PC-9 (cell line): ENCODE data around the gene MCRIP1. TPM values are rescaled to one million over a fixed set of nuclear protein-coding genes. Genes with fewer than 3 reads are reported as not detected.

ENCODE experiments used
- BruUV-seq: library from RNA; stranded (reverse); fragments of 400-500 nt; replicated peaks from 2 replicates; lab custom pipeline; 2021; lab: Mats Ljungman, UMichigan
- CTCF ChIA-PET: fragments of 300-600 bp; sonication (Branson Sonifier 250); formaldehyde crosslinking; loops from one replicate; lab custom pipeline; 2022; ENCODE audit warnings: antibody characterized with exemption; lab: Charles Lee
- POLR2A ChIA-PET: fragments of 300-600 bp; sonication (Branson Sonifier 250); formaldehyde crosslinking; loops from one replicate; lab custom pipeline; 2022; ENCODE audit warnings: antibody characterized with exemption; ENCODE audit not compliant: unreplicated experiment; lab: Charles Lee
- DNase-seq, 2 experiments: peaks; one replicate each; pipeline versions ENCODE4 v3.0.0 to v3.0.0-alpha.2; 2015 to 2022; ENCODE audit warnings: mixed read lengths in 1 of 2
- H2AFZ ChIP-seq: fragments of 200-600 bp; sonication (generic); 2 replicates; pipeline ENCODE4 v1.8.1; 2017; ENCODE audit warnings: antibody characterized with exemption
- H3F3A ChIP-seq: fragments of 200-600 bp; sonication (generic); 2 replicates; pipeline ENCODE4 v1.8.1; 2017; ENCODE audit warnings: antibody characterized with exemption, mild to moderate bottlenecking, low read depth; ENCODE audit not compliant: insufficient read depth
- H3K27ac ChIP-seq: fragments of 200-600 bp; sonication (generic); 2 replicates; pipeline ENCODE4 v1.6.1; 2016; ENCODE audit warnings: mixed run types
- H3K27me3 ChIP-seq: fragments of 200-600 bp; sonication (generic); 2 replicates; pipeline ENCODE4 v1.6.1; 2016; ENCODE audit warnings: low read depth, mixed run types; ENCODE audit not compliant: insufficient read depth
- H3K36me3 ChIP-seq: fragments of 200-600 bp; sonication (generic); 2 replicates; pipeline ENCODE4 v1.6.1; 2016; ENCODE audit warnings: low read depth, mixed run types
- H3K4me1 ChIP-seq: fragments of 200-600 bp; sonication (generic); replicated peaks from 2 replicates; pipeline ENCODE4 v1.6.1; 2016; ENCODE audit warnings: mixed run types; ENCODE audit not compliant: insufficient read depth
- H3K4me2 ChIP-seq: fragments of 200-600 bp; sonication (generic); 2 replicates; pipeline ENCODE4 v1.6.1; 2017; ENCODE audit warnings: mixed run types
- H3K4me3 ChIP-seq: fragments of 200-600 bp; sonication (generic); 2 replicates; pipeline ENCODE4 v1.6.1; 2016; ENCODE audit warnings: mixed run types
- H3K79me2 ChIP-seq: fragments of 200-600 bp; sonication (generic); 2 replicates; pipeline ENCODE4 v1.6.1; 2017; ENCODE audit warnings: low read depth, mixed run types
- H3K9me2 ChIP-seq: fragments of 200-600 bp; sonication (generic); 2 replicates; pipeline ENCODE4 v1.8.1; 2017; ENCODE audit warnings: mild to moderate bottlenecking; ENCODE audit not compliant: insufficient read depth
- H3K9me3 ChIP-seq: fragments of 200-600 bp; sonication (generic); 2 replicates; pipeline ENCODE4 v1.8.1; 2016; ENCODE audit warnings: low read depth; ENCODE audit not compliant: insufficient read depth
- H4K20me1 ChIP-seq: fragments of 200-600 bp; sonication (generic); 2 replicates; pipeline ENCODE4 v1.8.1; 2017; ENCODE audit not compliant: insufficient read depth
- CTCF ChIP-seq: fragments of 200-600 bp; sonication (generic); conservative IDR thresholded peaks from 2 replicates; pipeline ENCODE4 v1.6.1; 2017; ENCODE audit warnings: mixed run types, antibody characterized with exemption, mild to moderate bottlenecking, moderate library complexity
- EZH2 ChIP-seq: fragments of 200-600 bp; sonication (generic); IDR thresholded peaks from 2 replicates; pipeline ENCODE4 v1.8.0; 2017; ENCODE audit warnings: antibody characterized with exemption, low read depth
- intact Hi-C: fragments of 100-400 bp; cut with micrococcal nuclease; formaldehyde crosslinking; loops from one replicate; pipeline ENCODE4 v1.10.0; 2022; ENCODE audit not compliant: unreplicated experiment
- total RNA-seq: library from RNA; stranded (reverse); gene quantifications from 2 replicates; pipeline ENCODE4 v1.2.3, GENCODE V29; 2021

The MCRIP1 gene
- total RNA-seq, 1 experiment from 2014 or later: 53.8 TPM

- H2AFZ ChIP-seq: no peak overlapping the region
- BruUV-seq: no TSS peak
- intact Hi-C loops: no loop called here
- no peak overlapping the region for H3K4me3 ChIP-seq
- no peaks in the 10 kb centered on the region for H3K36me3 ChIP-seq
- CTCF ChIA-PET: no interaction called here
- no peak overlapping the region for H3K27ac ChIP-seq
- H3K4me2 ChIP-seq: no peak overlapping the region
- H3K27me3 ChIP-seq: no peaks in the 10 kb centered on the region
- TF ChIP-seq CTCF: no peak
- TF ChIP-seq EZH2: no peak
- no peaks in the 10 kb centered on the region for H4K20me1 ChIP-seq
- no peaks in the 10 kb centered on the region for H3K79me2 ChIP-seq
- peaks cover 3% of the 10 kb centered on the region; the same call in 1 of the 2 replicates for H3F3A ChIP-seq
- H3K9me2 ChIP-seq: no peaks in the 10 kb centered on the region
- no peaks in the 10 kb centered on the region for H3K9me3 ChIP-seq
- no peaks in the 10 kb centered on the region for H3K4me1 ChIP-seq
- no peak for DNase-seq
- POLR2A ChIA-PET: interaction anchor here (0.6 to 0.7 kb wide), 2 partner anchors 21 to 108 kb away, joined by 4 to 5 read pairs; no protein-coding TSS in a partner anchor
These were observed 10.7 kb upstream of the MCRIP1 start for GRCh38 chr17:81843713-81844326.

GRCh38 chr17:81842725-81843504, 9.8 kb upstream of the MCRIP1 start:
- intact Hi-C loops: no loop called here
- no peaks in the 10 kb centered on the region for H3K36me3 ChIP-seq
- TF ChIP-seq CTCF: no peak
- no peak for TF ChIP-seq EZH2
- no peak overlapping the region for H3K27ac ChIP-seq
- H2AFZ ChIP-seq: no peak overlapping the region
- no peaks in the 10 kb centered on the region for H3K27me3 ChIP-seq
- POLR2A ChIA-PET: interaction anchor here (0.6 kb wide), 2 partner anchors 18 to 20 kb away, joined by 4 to 5 read pairs; no protein-coding TSS in a partner anchor
- H3K9me2 ChIP-seq: no peaks in the 10 kb centered on the region
- no peak overlapping the region for H3K4me3 ChIP-seq
- no peaks in the 10 kb centered on the region for H3K79me2 ChIP-seq
- H3F3A ChIP-seq: peaks cover 4% of the 10 kb centered on the region; the same call in 1 of the 2 replicates
- no peaks in the 10 kb centered on the region for H4K20me1 ChIP-seq
- no peaks in the 10 kb centered on the region for H3K9me3 ChIP-seq
- H3K4me1 ChIP-seq: no peaks in the 10 kb centered on the region
- H3K4me2 ChIP-seq: no peak overlapping the region
- no peak for DNase-seq
- CTCF ChIA-PET: interaction anchor here (0.5 kb wide), 1 partner anchor 111 kb away, joined by 5 read pairs; no protein-coding TSS in a partner anchor
- no TSS peak for BruUV-seq

- TF ChIP-seq CTCF (no peak), EZH2 (no peak)
- ChIA-PET CTCF (no interaction called here), POLR2A (no interaction called here)
- H3K9me3 ChIP-seq: no peaks in the 10 kb centered on the region
- peaks cover 7% of the 10 kb centered on the region; the same call in 1 of the 2 replicates for H3F3A ChIP-seq
- H3K4me2 ChIP-seq: no peak overlapping the region
- no peaks in the 10 kb centered on the region for H3K4me1 ChIP-seq
- H3K4me3 ChIP-seq: no peak overlapping the region
- H4K20me1 ChIP-seq: no peaks in the 10 kb centered on the region
- H3K27ac ChIP-seq: no peak overlapping the region
- H3K36me3 ChIP-seq: no peaks in the 10 kb centered on the region
- H3K79me2 ChIP-seq: no peaks in the 10 kb centered on the region
- no TSS peak for BruUV-seq
- no peaks in the 10 kb centered on the region for H3K27me3 ChIP-seq
- no peak for DNase-seq
- no peaks in the 10 kb centered on the region for H3K9me2 ChIP-seq
- intact Hi-C loops: no loop called here
- no peak overlapping the region for H2AFZ ChIP-seq
These were observed 9.3 kb upstream of the MCRIP1 start for GRCh38 chr17:81842378-81842724.
